ENCODE data around the gene REV3L.

REV3L gene

DNA sequence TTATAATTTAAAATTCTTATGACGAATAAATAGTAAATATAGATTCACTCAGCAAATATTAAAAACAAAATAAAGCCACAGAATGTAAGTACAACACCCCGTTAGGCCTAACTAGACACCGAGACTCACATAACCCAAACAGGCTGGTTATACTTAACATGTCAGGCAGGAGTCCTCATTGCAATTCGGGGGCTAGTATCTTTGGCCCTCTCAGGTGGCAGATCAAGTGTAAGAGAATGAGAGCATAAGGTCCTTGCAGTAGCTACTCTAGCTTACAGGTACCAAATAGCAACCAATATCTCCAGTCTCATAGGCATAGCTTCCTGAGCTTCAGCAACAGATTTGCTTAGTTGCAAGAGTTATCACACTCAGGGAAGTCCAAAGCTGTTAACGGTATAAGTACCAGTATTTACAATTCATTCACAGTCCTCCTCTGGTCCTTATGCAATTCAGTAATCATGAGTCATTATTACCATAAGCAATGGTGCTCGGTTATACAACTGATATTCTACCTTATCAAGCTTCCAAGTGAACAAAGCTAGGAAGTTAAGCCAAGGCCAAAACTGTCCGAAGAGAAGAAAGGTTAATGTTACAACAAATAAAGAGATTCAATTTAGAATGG lies 20.1 kb downstream of the REV3L start:
- no peak for DNase-seq

GRCh38 chr6:111461860-111462259 lies 21.2 kb downstream of the REV3L start:
- DNase-seq: no peak

DNA sequence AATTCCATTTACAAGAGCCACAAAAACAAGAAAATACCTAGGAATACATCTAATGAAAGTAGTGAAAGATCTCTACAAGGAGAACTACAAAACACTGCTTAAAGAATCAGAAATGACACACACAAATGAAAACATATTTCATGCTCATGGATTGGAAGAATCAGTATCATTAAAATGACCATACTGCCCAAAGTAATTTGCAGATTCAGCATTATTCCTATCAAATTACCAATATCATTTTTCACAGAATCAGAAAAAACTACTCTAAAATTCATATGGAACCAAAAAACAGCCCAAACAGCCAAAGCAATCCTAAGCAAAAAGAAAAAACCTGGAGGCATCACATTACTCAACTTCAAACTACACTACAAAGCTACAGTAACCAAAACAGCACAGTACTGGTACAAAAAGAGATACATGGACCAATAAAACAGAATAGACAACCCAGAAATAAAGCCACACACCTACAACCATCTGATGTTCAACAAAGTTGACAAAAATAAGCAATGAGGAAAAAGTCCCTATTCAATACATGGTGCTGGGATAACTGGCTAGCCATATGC lies 24.3 kb downstream of the REV3L start:
- no peak for DNase-seq

- no peak for DNase-seq
These were observed 26.8 kb downstream of the REV3L start for GRCh38 chr6:111456208-111456607.

DNA sequence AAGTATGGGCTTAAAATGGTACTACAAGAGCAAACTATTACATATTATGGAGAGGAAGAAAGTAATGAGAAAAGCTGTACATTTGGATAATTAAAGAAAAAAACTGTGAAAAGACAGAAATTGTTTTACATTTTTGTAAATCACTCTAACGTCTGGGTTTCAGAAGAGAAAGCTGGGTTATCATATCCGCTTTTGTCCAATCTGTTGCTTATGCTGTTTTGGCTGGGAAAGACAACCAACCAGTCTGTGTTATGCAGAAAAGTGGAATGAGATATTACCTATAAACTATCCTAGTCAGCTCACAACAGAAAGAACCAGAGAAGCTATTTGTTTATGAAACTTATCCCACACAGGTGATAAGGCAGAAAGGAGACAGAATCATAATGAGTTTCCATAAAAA lies 32.4 kb downstream of the REV3L start:
- no peak for DNase-seq

- DNase-seq: no peak
These were observed 32.9 kb downstream of the REV3L start for GRCh38 chr6:111450087-111450486.

DNA sequence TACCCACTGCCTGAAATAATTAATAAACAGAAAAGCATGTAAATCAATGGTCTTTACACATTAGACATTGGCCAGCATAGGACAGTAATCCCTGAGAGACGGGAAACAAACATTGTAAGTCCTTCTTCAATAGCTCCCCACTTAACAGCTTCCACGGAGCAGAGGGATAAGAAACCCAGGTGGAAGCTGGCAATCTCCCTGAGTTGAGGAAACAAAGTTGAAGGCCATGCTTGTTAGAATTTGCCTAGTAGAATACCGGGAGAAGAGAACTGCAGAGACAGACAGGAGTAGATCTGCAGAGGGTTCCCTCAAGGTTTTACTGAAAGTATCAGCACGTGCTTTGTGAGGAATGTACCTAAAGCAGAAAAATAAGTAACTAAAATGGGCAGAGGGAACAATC lies 33.9 kb downstream of the REV3L start:
- DNase-seq: no peak

DNA sequence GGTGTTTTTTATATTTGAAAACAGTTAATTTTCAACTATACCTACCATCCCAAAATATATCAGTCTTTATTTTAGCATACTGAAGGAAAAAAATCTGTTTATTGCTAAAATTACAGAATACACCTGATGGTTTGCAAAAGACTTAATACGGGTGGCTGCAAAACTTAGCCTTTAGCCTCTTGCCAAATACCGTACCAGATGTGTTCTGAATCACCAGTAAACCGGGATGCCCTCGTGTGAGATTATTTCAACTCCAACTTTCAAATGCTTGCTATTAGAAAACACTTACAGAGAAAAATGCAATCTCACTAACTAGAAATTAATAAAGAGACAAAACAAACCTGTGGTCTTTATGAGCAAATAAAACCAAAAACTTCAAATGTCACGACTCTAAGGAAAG lies 36.0 kb downstream of the REV3L start:
- no peak for DNase-seq

DNA sequence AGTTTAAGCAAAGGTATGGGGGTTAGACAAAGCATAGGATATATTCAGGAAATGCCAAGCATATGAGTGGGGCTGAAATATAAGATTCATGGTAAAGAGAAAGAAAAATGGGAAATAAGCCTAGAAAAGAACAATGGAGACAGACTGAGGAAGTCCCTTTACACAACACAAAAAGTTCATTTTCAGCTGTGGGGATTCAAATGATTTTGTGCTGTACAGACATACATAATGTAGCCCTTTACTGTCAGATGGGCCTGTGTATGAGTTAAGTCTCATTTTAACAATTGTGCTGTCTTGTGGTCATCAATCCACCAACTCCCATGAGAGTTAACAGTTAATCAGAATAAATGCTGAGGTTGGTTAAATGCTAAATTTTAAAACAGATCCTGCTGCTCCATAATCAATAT lies 37.2 kb downstream of the REV3L start:
- no peak for DNase-seq

- DNase-seq: no peak
These were observed 38.2 kb downstream of the REV3L start for GRCh38 chr6:111444794-111445193.

DNA sequence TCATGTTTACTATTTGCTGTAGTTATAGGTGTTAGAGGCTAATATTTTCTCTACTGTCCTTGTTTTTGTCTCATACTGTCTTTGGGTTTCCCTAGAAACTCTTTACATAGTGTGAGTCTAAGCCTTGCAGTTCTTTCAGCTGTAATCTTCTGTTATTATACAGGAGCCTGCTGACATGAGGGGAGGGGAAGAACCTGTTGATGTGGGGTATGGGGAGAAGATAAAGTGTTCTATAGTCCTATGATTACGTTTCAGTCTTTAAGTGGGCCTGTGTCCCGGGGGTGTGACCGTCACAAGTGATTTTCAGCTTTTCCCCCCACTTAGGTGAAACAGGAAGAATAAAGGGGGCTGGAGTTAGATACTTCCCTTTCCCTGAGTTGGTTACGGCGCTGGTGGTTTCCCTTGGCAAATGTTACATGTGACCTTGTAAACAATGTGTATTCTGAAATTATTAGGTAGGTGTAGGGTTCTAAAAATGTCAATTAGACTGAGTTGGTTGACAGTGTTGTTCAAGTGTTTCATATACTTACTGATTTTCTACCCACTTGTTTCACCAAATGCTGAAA lies 41.3 kb downstream of the REV3L start:
- DNase-seq: no peak

DNA sequence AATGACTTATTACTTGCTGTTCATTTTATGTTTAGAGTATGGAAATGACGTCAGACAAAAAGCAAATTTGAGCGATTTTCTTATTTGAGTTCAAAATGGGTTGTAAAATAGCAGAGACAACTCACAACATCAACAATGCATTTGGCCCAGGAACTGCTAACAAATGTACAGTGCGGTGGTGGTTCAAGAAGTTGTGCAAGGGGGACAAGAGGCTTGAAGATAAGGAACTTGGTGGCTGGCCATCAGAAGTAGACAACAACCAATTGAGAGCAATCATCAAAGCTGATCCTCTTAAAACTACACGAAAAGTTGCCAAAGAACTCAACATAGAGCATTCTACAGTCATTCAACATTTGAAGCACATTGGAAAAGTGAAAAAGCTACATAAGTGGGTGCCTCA lies 43.8 kb downstream of the REV3L start:
- DNase-seq: no peak

DNA sequence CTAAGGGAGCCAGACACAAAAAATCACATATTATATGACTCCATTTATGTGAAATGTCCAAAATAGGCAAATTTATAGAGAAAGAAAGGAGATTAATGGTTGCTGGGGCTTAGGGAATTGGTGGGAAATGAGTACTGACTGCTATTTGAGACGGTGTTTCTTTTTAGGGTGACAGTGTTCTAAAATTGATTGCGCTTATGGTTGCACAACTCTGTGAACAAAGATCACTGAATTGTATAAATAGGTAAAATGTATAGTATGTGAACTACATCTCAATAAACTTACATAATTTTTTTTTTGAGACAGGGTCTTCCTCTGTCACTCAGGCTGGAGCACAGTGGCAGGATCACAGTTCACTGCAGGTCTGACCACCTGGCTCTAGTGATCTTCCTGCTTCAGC lies 45.4 kb downstream of the REV3L start:
- no peak for DNase-seq

DNA sequence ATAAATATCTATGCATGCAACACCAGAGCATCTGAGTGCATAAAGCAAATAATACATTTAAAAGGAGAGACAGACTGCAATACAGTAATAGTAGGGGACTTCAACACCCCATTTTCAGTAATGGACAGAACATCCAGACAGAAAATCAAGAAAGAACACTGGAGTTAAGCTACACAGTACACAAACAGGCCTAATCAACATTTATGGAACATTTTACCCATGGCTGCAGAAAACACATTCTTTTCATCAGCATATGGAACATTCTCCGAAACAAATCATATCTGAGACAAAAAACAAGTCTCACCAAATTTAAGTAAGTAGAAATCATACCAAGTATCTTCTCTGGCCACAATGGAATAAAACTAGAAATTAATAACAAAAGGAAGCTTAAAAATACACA lies 50.5 kb downstream of the REV3L start:
- no peak for DNase-seq

- no peak for DNase-seq
These were observed 52.2 kb downstream of the REV3L start for GRCh38 chr6:111430605-111431376.

GRCh38 chr6:111429571-111429970 lies 53.4 kb downstream of the REV3L start:
- DNase-seq: no peak

GRCh38 chr6:111428811-111429210 lies 54.2 kb downstream of the REV3L start:
- DNase-seq: no peak

DNA sequence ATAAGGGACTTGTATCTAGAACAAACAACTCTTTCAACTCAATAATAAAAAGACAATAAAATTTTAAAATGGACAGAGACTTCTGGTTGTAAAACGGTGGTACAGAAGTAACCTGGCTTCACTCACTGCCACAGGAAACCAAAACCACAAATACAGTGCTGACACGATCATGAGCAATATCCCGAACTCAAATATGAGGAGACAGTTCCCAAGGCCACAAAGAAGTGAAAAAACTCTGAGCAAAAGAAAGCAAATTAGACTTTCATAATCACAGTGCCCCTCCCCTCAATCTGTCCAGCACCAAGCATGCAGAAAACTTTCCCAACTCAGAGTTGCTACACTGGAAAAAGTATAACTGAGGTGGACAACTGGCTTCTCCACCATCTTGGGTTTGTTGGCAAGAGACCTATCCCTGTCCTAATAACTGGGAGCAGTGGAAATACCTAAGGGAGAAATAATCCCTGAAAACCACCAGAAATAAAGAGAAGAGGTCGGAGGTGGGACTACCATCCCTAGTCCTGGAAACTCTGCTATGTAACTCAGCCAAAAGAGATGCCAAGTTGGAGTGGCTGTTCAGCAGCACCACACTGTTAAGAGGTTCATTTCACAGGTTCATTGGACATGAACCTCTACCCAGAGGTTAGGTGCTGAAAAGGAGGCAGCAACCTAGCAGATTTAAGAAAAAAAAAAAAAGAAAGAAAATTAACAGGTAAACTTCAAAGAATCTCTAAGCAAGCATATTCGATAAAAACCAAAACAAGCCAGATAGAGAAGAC lies 55.5 kb downstream of the REV3L start:
- no peak for DNase-seq

DNA sequence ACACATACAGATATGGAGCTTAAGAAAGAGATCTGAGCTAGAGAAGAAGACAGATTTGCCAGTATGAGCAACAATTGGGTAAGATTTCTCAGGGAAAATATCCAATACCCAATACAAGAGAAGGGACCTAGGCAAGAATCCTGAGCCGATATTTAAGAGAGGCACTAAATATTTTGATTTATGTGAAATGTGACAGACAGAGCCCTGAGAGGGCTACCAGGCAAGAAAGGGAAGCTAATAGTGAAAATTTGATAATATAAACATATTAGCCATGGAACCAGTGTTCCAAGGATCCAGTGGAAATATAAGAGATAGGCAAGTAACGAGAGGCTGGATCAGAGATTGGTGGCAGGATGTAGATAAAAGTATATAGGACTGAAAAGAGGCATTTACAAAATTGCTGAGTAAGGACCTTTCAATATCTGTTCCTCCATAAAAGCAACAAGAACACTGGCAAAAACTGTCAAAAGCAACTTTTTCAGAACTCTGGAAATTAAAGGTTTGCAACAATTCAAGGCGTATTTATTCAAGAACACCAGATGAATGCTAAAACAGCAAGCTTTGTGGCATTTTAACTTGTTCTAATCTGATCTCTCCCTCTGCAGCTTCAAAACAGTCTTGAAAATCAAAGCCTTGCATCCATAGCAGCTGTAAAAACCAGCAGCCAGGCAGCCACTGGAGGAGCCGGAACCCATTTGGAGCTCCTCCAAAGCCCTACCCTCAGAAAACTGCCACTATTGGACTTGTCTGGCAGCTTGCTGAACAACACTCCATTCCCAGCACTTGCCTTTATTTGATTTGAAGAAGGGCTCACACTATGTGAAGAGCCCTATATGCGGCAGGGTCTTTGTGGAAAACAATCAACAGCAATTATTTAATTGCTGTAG lies 58.8 kb downstream of the REV3L start:
- DNase-seq: peak; percentile 51 to 70

DNA sequence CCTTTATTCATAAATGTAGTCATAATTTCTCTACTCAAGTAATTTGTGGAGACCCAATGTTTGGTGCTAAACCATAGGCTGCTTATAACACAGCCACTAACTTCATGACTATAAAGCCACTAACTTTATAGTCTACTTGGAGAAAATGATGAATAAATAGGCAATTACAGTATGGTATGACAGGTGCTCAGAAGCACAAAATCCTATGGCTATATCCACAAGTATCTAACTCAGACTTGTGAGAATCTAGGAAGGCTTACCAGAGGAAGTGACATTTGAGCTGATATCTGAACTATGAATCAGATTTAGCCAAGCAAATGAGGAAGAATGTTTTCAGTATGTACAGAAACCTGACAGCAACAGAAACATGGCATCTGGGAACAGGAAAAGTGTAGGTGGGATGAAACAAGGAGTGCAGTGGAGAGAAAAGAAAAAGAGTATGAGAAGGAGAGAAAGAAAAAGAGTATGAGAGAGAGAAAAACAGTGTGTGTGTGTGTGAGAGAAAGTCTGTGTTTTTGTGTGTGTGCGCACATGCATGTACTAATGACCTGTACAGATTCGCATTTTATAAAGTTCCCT lies 59.9 kb downstream of the REV3L start:
- no peak for DNase-seq

- no peak for DNase-seq
These were observed 63.9 kb downstream of the REV3L start for GRCh38 chr6:111418971-111419693.

Measured in hippocampal formation (tissue), 2 donors.